Stimulated activated CD8-positive, alpha-beta memory T cell treated with anti-CD3 and anti-CD28 coated beads, Interleukin-12 subunit alpha, Interleukin-12 subunit beta, amount 100 ng/mL, for 24 hours (primary cell): Measurements from ENCODE around the gene MAP1LC3B.
"Not testable (repeated sequence)": the region's sequence is repeated elsewhere in the genome, so short reads cannot be mapped to it uniquely, and the experiment has no call there.

Experiments
- DNase-seq: peaks from one replicate; pipeline ENCODE4 v3.0.0-alpha.2; 2020; ENCODE audit errors: extremely low read depth

The MAP1LC3B gene

GRCh38 chr16:87380881-87381280 lies 11.3 kb upstream of the MAP1LC3B start:
- no peak for DNase-seq

- DNase-seq = no peak
Observed at GRCh38 chr16:87382023-87382785, 9.9 kb upstream of the MAP1LC3B start.

- DNase-seq = peak; percentile 75
Observed at GRCh38 chr16:87383505-87384161, 8.5 kb upstream of the MAP1LC3B start, which contains the start of gene FBXO31. TSS of gene FBXO31 (minus strand) at chr16:87383776. CDS start at chr16:87383744, 32 bp downstream.

GRCh38 chr16:87384162-87384874 lies 7.8 kb upstream of the MAP1LC3B start:
- DNase-seq = no peak

- DNase-seq = not testable (repeated sequence)
Observed at GRCh38 chr16:87384875-87385167, 7.3 kb upstream of the MAP1LC3B start.

- DNase-seq = peak; percentile 66
Observed at GRCh38 chr16:87387942-87388817, 4.0 kb upstream of the MAP1LC3B start.

- no peak for DNase-seq
Observed at GRCh38 chr16:87388818-87389134, 3.4 kb upstream of the MAP1LC3B start.

GRCh38 chr16:87389245-87389644 lies 2.9 kb upstream of the MAP1LC3B start:
- no peak for DNase-seq

GRCh38 chr16:87389914-87390313 lies 2.2 kb upstream of the MAP1LC3B start:
- not testable (repeated sequence) for DNase-seq

GRCh38 chr16:87390641-87391323 lies 1.4 kb upstream of the MAP1LC3B start:
- no peak for DNase-seq

- DNase-seq = no peak
Observed at GRCh38 chr16:87391324-87391949, 699 bp upstream of the MAP1LC3B start.

GRCh38 chr16:87392821-87393679 lies 914 bp downstream of the MAP1LC3B start:
- no peak for DNase-seq

- no peak for DNase-seq
Observed at GRCh38 chr16:87393680-87394055, 1.5 kb downstream of the MAP1LC3B start.

- DNase-seq = no peak
Observed at GRCh38 chr16:87395181-87395842, 3.2 kb downstream of the MAP1LC3B start.

GRCh38 chr16:87404764-87405625 lies 12.9 kb downstream of the MAP1LC3B start:
- DNase-seq = no peak

- DNase-seq = no peak
Observed at GRCh38 chr16:87406495-87407088, 14.5 kb downstream of the MAP1LC3B start.

- no peak for DNase-seq
Observed at GRCh38 chr16:87407511-87408112, 15.5 kb downstream of the MAP1LC3B start.

- no peak for DNase-seq
Observed at GRCh38 chr16:87409153-87409552, 17.0 kb downstream of the MAP1LC3B start.
